CD4-positive, alpha-beta T cell treated with Interleukin-12 subunit alpha and Interleukin-12 subunit beta, for 1 hour (primary cell): ENCODE measurements around the gene UNC80.

Source experiments
- DNase-seq: peaks from one replicate; pipeline ENCODE4 v3.0.0-alpha.2; 2020

Gene UNC80

GRCh38 chr2:210035679-210036078 is 264.0 kb downstream of the UNC80 start:
- DNase-seq = no peak

- DNase-seq = no peak
Measured at GRCh38 chr2:210038078-210038477, 266.4 kb downstream of the UNC80 start.

GRCh38 chr2:210046851-210047500 is 275.3 kb downstream of the UNC80 start:
- no peak for DNase-seq
